ENCODE results near the gene AUP1. TPM values are rescaled to one million over a fixed set of nuclear protein-coding genes. Genes with fewer than 3 reads are reported as not detected.
"Not testable (repeated sequence)": the region's sequence is repeated elsewhere in the genome, so short reads cannot be mapped to it uniquely, and the experiment has no call there.

Gene AUP1
- total RNA-seq, 1 experiment from 2014 or later: 151 TPM

GRCh38 chr2:74498500-74499266, 30.8 kb downstream of the AUP1 start:
- peak in 1 of 2 experiments; percentile 29 for DNase-seq (ENCODE audit: low read depth in 1 of 2, low spot score in 2 of 2)
- Histone ChIP-seq H3K4me3 (no peak overlapping the region; the same call in 1 of the 2 replicates), H3K27me3 (replicated peaks) (peaks cover 36% of the 10 kb centered on the region)

GRCh38 chr2:74497777-74498499, 31.6 kb downstream of the AUP1 start:
- no peak overlapping the region for H3K27ac ChIP-seq
- peaks cover 12% of the 10 kb centered on the region for H3K36me3 ChIP-seq
- H3K4me1 ChIP-seq (replicated peaks): peaks cover 25% of the 10 kb centered on the region
- peaks cover 36% of the 10 kb centered on the region for H3K27me3 ChIP-seq (replicated peaks)
- H3K4me3 ChIP-seq: no peak overlapping the region
- no peak for DNase-seq (ENCODE audit: low read depth in 1 of 2, low spot score in 2 of 2)
- H3K9me3 ChIP-seq (replicated peaks): no peaks in the 10 kb centered on the region

More at GRCh38 chr2:74498500-74499266, 30.8 kb downstream of the AUP1 start:
- Histone ChIP-seq H3K36me3 (peaks cover 8% of the 10 kb centered on the region), H3K9me3 (replicated peaks) (no peaks in the 10 kb centered on the region), H3K27ac (no peak overlapping the region), H3K4me1 (replicated peaks) (peaks cover 33% of the 10 kb centered on the region)

DNA sequence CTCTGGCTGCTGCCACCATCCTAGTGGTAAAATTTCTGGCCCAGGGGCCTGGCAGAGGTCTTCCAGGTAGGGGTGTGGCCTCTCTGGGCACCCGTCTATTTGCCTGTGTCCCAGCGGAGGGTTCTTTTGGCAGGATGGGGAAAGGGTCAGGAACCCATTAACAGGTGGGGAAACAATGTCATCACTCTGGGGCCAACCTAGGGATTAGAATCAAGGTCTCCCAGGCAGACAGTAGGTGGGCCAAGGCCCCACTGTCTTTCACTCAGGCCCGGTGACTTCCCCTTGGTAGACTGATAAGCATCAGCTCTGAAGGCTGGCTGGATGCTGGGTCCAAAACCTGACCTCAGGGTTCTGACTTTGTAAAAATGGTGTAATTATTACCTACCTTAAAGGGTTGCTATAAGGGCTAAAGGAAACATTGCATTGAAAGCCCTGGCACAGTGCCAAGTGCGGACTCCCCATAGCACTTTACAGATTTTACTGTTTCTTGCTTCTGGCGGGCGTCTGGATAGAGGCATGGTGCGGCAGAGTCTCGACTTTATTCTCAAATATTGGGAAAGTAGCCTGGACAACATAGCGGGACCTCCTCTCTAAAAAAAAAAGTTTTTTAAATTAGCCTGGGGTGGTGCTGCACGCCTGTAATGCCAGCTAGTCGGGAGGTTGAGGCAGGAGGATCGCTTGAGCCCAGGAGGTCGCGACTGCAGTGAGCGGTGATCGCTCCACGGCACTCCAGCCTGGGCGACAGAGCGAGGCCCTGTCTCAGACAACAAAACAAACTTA, 32.3 kb downstream of the AUP1 start:
- Histone ChIP-seq H3K9me3 (replicated peaks) (no peaks in the 10 kb centered on the region), H3K36me3 (peaks cover 20% of the 10 kb centered on the region), H3K27me3 (replicated peaks) (peaks cover 36% of the 10 kb centered on the region), H3K4me1 (replicated peaks) (peaks cover 20% of the 10 kb centered on the region), H3K4me3 (no peak overlapping the region), H3K27ac (no peak overlapping the region)
- DNase-seq (ENCODE audit: low read depth in 1 of 2, low spot score in 2 of 2): no peak

- Histone ChIP-seq H3K4me1 (replicated peaks) (peaks cover 20% of the 10 kb centered on the region), H3K4me3 (no peak overlapping the region), H3K36me3 (peaks cover 36% of the 10 kb centered on the region), H3K27me3 (replicated peaks) (peaks cover 32% of the 10 kb centered on the region), H3K9me3 (replicated peaks) (no peaks in the 10 kb centered on the region), H3K27ac (no peak overlapping the region)
- DNase-seq (ENCODE audit: low read depth in 1 of 2, low spot score in 2 of 2): no peak
Observed at GRCh38 chr2:74495440-74495839, 34.1 kb downstream of the AUP1 start.

DNA sequence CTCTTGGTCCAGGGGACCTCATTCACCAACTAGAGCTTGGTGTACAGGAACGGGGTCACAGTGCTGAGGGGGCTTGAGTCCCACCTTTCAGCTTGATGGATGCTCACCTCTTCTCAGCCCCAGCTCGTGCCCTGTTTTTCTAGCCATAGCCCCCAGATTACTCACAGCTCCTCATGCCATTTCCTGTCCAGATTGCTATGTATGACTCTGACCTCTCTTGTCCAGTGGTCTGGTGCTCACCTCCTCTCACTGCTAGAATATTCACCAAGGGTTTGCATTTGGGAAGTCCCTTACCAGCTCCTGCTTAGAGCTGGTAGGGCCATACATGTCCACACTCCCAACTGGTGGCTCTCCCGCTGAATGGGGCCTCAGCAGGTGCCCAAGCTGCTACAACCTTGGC, 36.0 kb downstream of the AUP1 start:
- peaks cover 42% of the 10 kb centered on the region for H3K36me3 ChIP-seq
- no peak for DNase-seq (ENCODE audit: low read depth in 1 of 2, low spot score in 2 of 2)
- no peak overlapping the region for H3K27ac ChIP-seq
- H3K4me1 ChIP-seq (replicated peaks): peaks cover 8% of the 10 kb centered on the region
- H3K9me3 ChIP-seq (replicated peaks): no peaks in the 10 kb centered on the region
- peaks cover 13% of the 10 kb centered on the region for H3K27me3 ChIP-seq (replicated peaks)
- no peak overlapping the region for H3K4me3 ChIP-seq

DNA sequence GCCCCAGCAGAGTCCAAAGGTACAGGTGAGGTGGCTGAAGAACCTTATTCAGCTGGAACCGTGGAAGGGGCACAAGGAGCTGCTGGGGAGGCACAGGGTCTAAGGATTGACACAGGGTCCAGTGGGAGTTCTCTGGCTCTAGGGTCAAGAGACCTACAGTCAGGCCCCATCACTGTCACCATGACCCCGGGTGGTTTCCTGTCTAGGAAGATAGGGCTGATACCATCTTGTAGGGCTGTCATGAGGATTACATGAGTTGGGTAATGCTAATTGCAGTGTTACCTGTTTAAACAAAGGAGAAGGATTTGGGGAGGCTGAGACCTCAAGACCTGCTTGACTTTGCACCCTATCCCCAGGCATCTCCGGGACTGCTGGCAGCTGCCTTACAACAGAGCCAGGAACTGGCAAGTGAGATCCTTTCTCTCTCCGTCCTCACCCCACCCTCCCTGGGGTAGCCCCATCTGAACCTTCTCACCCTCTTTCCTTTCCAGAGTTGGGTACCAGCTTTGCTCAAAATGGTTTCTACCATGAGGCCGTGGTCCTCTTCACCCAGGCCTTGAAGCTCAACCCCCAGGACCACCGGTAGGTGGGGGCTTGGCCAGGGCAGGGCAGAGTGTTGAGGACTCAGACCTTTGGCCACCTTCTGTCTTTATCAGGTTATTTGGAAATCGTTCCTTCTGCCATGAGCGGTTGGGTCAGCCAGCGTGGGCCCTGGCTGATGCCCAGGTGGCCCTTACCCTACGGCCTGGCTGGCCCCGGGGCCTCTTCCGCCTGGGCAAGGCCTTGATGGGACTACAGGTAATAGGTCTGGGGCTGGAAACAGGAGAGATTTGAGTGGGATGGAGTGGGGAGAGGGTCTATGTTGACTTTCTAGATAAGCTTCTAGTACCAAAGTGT, 37.6 kb downstream of the AUP1 start:
- no peaks in the 10 kb centered on the region for H3K9me3 ChIP-seq (replicated peaks)
- no peak overlapping the region for H3K27ac ChIP-seq
- no peaks in the 10 kb centered on the region for H3K4me1 ChIP-seq (replicated peaks)
- no peak overlapping the region for H3K4me3 ChIP-seq
- no peak for DNase-seq (ENCODE audit: low read depth in 1 of 2, low spot score in 2 of 2)
- peaks cover 52% of the 10 kb centered on the region for H3K36me3 ChIP-seq
- H3K27me3 ChIP-seq (replicated peaks): no peaks in the 10 kb centered on the region

DNA sequence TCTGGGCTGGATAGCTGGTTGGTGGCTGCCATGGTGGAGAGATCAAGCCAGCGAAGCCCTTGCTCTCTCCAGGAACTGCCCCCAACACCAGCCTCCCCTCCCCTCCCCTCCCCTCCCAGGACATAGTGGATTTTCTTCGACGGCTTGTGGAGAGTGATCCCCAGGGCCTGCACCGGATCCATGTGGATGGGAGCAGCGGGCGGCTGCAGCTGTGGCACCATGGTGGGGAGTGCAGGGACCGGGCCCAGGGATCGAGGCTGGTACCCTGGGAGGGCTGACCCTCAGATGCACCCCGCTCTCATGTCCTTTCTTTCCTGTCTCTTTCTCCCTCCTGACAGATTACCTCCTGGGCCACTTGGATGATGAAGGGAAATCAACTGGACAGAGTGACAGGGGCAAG, 39.6 kb downstream of the AUP1 start:
- no peak overlapping the region for H3K4me3 ChIP-seq
- H3K27me3 ChIP-seq (replicated peaks): no peaks in the 10 kb centered on the region
- H3K27ac ChIP-seq: no peak overlapping the region
- no peaks in the 10 kb centered on the region for H3K4me1 ChIP-seq (replicated peaks)
- H3K9me3 ChIP-seq (replicated peaks): no peaks in the 10 kb centered on the region
- H3K36me3 ChIP-seq: peaks cover 63% of the 10 kb centered on the region
- DNase-seq (ENCODE audit: low read depth in 1 of 2, low spot score in 2 of 2): no peak

GRCh38 chr2:74488643-74489481, 40.6 kb downstream of the AUP1 start:
- Histone ChIP-seq H3K4me1 (replicated peaks) (no peaks in the 10 kb centered on the region), H3K36me3 (peaks cover 57% of the 10 kb centered on the region), H3K27ac (no peak overlapping the region), H3K27me3 (replicated peaks) (no peaks in the 10 kb centered on the region), H3K9me3 (replicated peaks) (no peaks in the 10 kb centered on the region), H3K4me3 (no peak overlapping the region)
- DNase-seq (ENCODE audit: low read depth in 1 of 2, low spot score in 2 of 2): no peak

DNA sequence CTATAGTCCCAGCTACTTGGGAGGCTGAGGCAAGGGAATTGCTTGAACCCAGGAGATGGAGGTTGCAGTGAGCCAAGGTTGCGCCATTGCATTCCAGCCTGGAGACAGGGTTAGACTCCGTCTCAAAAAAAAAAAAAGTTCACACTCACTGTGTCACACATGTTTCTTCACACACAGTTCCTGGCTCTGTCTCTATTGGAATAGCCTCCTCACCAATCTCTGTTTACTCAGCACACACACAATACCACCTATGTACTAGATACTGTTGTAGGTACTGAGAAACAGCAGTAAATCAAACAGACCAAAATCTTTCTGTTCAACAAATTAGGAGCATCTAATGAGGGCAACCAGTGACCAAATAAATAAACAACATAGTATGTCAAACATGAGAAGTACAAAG, 43.4 kb downstream of the AUP1 start:
- no peak overlapping the region for H3K27ac ChIP-seq
- no peaks in the 10 kb centered on the region for H3K27me3 ChIP-seq (replicated peaks)

GRCh38 chr2:74483675-74484164, 45.8 kb downstream of the AUP1 start:
- H3K4me3 ChIP-seq: peak overlapping the region; percentile 76
- peaks cover 51% of the 10 kb centered on the region for H3K36me3 ChIP-seq
- not testable (repeated sequence) for H3K27ac ChIP-seq; H3K27me3 ChIP-seq (replicated peaks); H3K9me3 ChIP-seq (replicated peaks); DNase-seq (ENCODE audit: low read depth in 1 of 2, low spot score in 2 of 2)
- H3K4me1 ChIP-seq (replicated peaks): peaks cover 16% of the 10 kb centered on the region

More for the DNA sequence above, 43.4 kb downstream of the AUP1 start:
- Histone ChIP-seq H3K9me3 (replicated peaks) (0 out of 2 replicates have a peak, but pooled peaks cover 4% of the 10 kb centered on the region), H3K4me1 (replicated peaks) (peaks cover 15% of the 10 kb centered on the region), H3K4me3 (no peak overlapping the region), H3K36me3 (peaks cover 49% of the 10 kb centered on the region)
- no peak for DNase-seq (ENCODE audit: low read depth in 1 of 2, low spot score in 2 of 2)

DNA sequence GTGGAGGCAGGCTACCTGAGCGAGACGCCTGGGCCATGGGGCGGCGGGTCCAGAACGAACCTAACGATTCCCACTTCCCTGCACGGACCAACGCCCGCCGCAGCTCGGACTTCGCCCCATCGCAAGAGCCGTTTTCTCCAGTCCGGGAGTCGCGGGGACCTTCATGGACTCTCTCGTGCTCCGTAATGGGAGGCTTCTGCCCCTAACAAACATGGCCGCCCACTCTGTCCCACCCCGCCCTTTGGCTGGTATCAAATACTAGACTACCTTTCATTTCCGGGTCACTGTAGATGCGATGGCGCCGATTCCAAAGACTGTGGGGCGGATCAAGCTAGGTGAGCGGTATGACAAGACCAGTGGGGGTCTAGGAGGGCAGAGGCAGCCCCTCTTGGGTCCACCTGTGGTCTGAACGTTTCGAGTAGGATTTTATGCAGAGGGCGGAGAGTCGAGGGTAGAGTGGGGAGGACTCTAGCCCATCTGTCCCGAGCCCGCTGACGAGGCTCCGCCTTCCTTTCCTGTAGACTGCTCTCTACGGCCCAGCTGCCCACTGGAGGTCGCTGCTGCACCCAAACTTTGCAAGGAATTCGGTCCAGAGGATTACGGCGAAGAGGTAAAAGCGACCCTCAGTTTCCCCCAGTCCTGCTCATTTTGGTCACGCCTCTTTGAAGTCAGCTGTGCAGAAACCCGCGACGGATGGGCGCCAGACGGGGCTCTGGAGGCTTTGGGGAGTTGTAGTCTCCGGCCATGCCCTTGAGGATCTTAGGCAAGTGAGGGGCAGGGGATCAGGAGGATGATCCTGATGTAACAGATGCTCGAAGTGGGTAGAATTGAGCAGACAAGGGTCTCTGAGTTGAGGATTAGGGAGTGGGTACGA, 46.5 kb downstream of the AUP1 start, which contains the start of the genes CCDC142 and TTC31:
CCDC142 (minus strand) TSS at position 198 of the 874 bp plus-strand sequence; CDS start at position 37, 161 bp downstream.
TTC31 (plus strand) TSS at position 281 of the 874 bp plus-strand sequence; CDS start at position 296, 15 bp downstream.
- peaks cover 16% of the 10 kb centered on the region for H3K4me1 ChIP-seq (replicated peaks)
- H3K36me3 ChIP-seq: peaks cover 45% of the 10 kb centered on the region
- DNase-seq (ENCODE audit: low read depth in 1 of 2, low spot score in 2 of 2): peak; percentile 96 to 99
- H3K27me3 ChIP-seq (replicated peaks): no peaks in the 10 kb centered on the region
- peak within 1 kb of the TSS; percentile 70 for H3K27ac ChIP-seq
- 0 out of 2 replicates have a peak, but pooled peaks cover 4% of the 10 kb centered on the region for H3K9me3 ChIP-seq (replicated peaks)
- peak within 1 kb of the TSS; percentile 76 for H3K4me3 ChIP-seq

All from SJSA1 (cell line).